B cell (primary cell): ENCODE data around the gene C21orf58. TPM values are rescaled to one million over a fixed set of nuclear protein-coding genes. Genes with fewer than 3 reads are reported as not detected.

Source experiments
- ATAC-seq: fragments of 200-7000 bp; cut with Tn5 transposase; one replicate; pipeline ENCODE4 v1.10.0; 2021; ENCODE audit warnings: low read depth, mild to moderate bottlenecking, moderate number of reproducible peaks, moderate library complexity
- CTCF ChIA-PET: fragments of 350-600 bp; sonication (Branson Sonifier 250); formaldehyde crosslinking; loops from one replicate; lab custom pipeline; 2021; ENCODE audit warnings: antibody characterized with exemption, inconsistent platforms; lab: Charles Lee
- POLR2A ChIA-PET: fragments of 350-600 bp; sonication (Branson Sonifier 250); formaldehyde crosslinking; loops from one replicate; lab custom pipeline; 2021; ENCODE audit warnings: antibody characterized with exemption; lab: Charles Lee
- DNase-seq: peaks from one replicate; pipeline ENCODE4 v3.0.0; 2013
- H2AFZ ChIP-seq: 2 replicates; pipeline ENCODE4 v1.6.1; 2012; ENCODE audit warnings: mild to moderate bottlenecking, low read depth, low read length; ENCODE audit not compliant: insufficient read depth, poor library complexity, severe bottlenecking
- H3K27ac ChIP-seq, 2 donors: 1 replicate in 1 of 2; 2 replicates in 1 of 2; pipeline ENCODE4 v1.5.1; 2012 to 2013; ENCODE audit warnings: low read length in 2 of 2, mild to moderate bottlenecking in 2 of 2, moderate library complexity in 1 of 2
- H3K27me3 ChIP-seq, 4 experiments: fragments of 200-600 bp in 1 of 4; sonication (generic) in 1 of 4; replicated peaks in 1 of 4; 1 replicate in 2 of 4; 2 replicates in 2 of 4; pipeline versions ENCODE4 v1.6.1 to v1.7.0; 2013 to 2016; ENCODE audit warnings: low read length in 3 of 4, mild to moderate bottlenecking in 2 of 4, mixed read lengths in 1 of 4, moderate library complexity in 1 of 4; ENCODE audit not compliant: insufficient read depth in 4 of 4, control insufficient read depth in 3 of 4; ENCODE audit errors: control extremely low read depth in 1 of 4
- H3K36me3 ChIP-seq, 2 experiments: replicated peaks in 1 of 2; 1 replicate in 1 of 2; 2 replicates in 1 of 2; pipeline versions ENCODE4 v1.6.1 to v1.7.1; 2013; ENCODE audit warnings: low read length in 1 of 2; ENCODE audit not compliant: insufficient read depth in 2 of 2, control insufficient read depth in 1 of 2; ENCODE audit errors: control extremely low read depth in 1 of 2, extremely low read depth in 1 of 2
- H3K4me1 ChIP-seq, 2 donors: fragments of 200-600 bp in 1 of 2; sonication (generic) in 1 of 2; 1 replicate in 1 of 2; 2 replicates in 1 of 2; pipeline versions ENCODE4 v1.5.1 to v1.6.1; 2013 to 2017; ENCODE audit warnings: low read length in 2 of 2; ENCODE audit not compliant: control insufficient read depth in 2 of 2, insufficient read depth in 2 of 2
- H3K4me2 ChIP-seq: replicated peaks from 2 replicates; pipeline ENCODE3; 2012; ENCODE audit warnings: mild to moderate bottlenecking, low read depth, low read length; ENCODE audit not compliant: poor library complexity, severe bottlenecking
- H3K4me3 ChIP-seq, 5 experiments: fragments of 200-600 bp in 1 of 5; sonication (generic) in 1 of 5; 1 replicate in 3 of 5; 2 replicates in 2 of 5; pipeline versions ENCODE4 v1.5.1 to v1.7.0; 2011 to 2016; ENCODE audit warnings: low read length in 4 of 5, mild to moderate bottlenecking in 4 of 5, low read depth in 2 of 5, control low read depth in 1 of 5, moderate library complexity in 1 of 5; ENCODE audit not compliant: insufficient read depth in 1 of 5; ENCODE audit errors: control extremely low read depth in 1 of 5, extremely low read depth in 1 of 5
- H3K79me2 ChIP-seq: fragments of 200-600 bp; sonication (generic); one replicate; pipeline ENCODE4 v1.6.0; 2016; ENCODE audit warnings: low read length; ENCODE audit not compliant: control insufficient read depth, insufficient read depth
- H3K9ac ChIP-seq: fragments of 200-600 bp; sonication (generic); 2 replicates; pipeline ENCODE4 v1.6.1; 2017; ENCODE audit warnings: mild to moderate bottlenecking, low read length, moderate library complexity
- H3K9me3 ChIP-seq, 3 donors: one replicate each; pipeline versions ENCODE4 v1.6.1 to v1.7.1; 2013; ENCODE audit warnings: low read length in 2 of 3; ENCODE audit not compliant: control insufficient read depth in 2 of 3, insufficient read depth in 1 of 3; ENCODE audit errors: control extremely low read depth in 1 of 3
- H4K20me1 ChIP-seq: 2 replicates; pipeline ENCODE4 v1.6.0; 2012; ENCODE audit warnings: mild to moderate bottlenecking, low read length; ENCODE audit not compliant: insufficient read depth, control insufficient read depth, poor library complexity, severe bottlenecking
- H3K27ac Mint-ChIP-seq: one replicate; pipeline ENCODE4 v1.8.0; 2021; ENCODE audit warnings: mixed read lengths
- H3K27me3 Mint-ChIP-seq: one replicate; pipeline ENCODE4 v1.8.0; 2021; ENCODE audit warnings: mixed read lengths
- H3K4me1 Mint-ChIP-seq: one replicate; pipeline ENCODE4 v1.8.0; 2021; ENCODE audit warnings: mixed read lengths
- H3K4me3 Mint-ChIP-seq: one replicate; pipeline ENCODE4 v1.8.0; 2021; ENCODE audit warnings: mixed read lengths
- H3K9me3 Mint-ChIP-seq: one replicate; pipeline ENCODE4 v1.8.0; 2022; ENCODE audit warnings: mixed read lengths; ENCODE audit not compliant: insufficient read depth
- EZH2 ChIP-seq: IDR thresholded peaks from 2 replicates; pipeline ENCODE4 v1.6.1; 2012; ENCODE audit warnings: borderline replicate concordance, low read depth, mild to moderate bottlenecking, moderate library complexity, low read length; ENCODE audit not compliant: insufficient read depth, poor library complexity, severe bottlenecking
- WGBS: methylation state at CpG from one replicate; pipeline ENCODE4 v1.1.5; 2013; ENCODE audit warnings: missing lambda C conversion rate; ENCODE audit not compliant: insufficient coverage; 5-methylcytosine and 5-hydroxymethylcytosine counted together
- intact Hi-C: fragments of 100-400 bp; cut with micrococcal nuclease; formaldehyde crosslinking; loops from one replicate; pipeline ENCODE4 v1.10.0; 2022
- polyA plus RNA-seq: library from polyadenylated mRNA; depleted of rRNA; stranded (reverse); fragments of >200 nt; gene quantifications from 2 replicates; pipeline ENCODE4 v1.2.3, GENCODE V29; 2012
- total RNA-seq, 2 donors: library from RNA; stranded (reverse); fragments of 120-200 nt in 1 of 2; gene quantifications; 1 replicate in 1 of 2; 2 replicates in 1 of 2; pipeline versions ENCODE4 v1.2.3 to v1.2.4, GENCODE V29; 2013 to 2022
- TF ChIP-seq, protein P1 (sequence below): fragments of 200-600 bp; IDR thresholded peaks from one replicate; pipeline ENCODE4 v1.8.0; 2022; ENCODE audit warnings: antibody characterized with exemption, mild to moderate bottlenecking

Gene C21orf58
- total and polyA plus RNA-seq, 2 donors (not counting 1 experiment from before 2014, with no cell fraction given) = 6.3 to 9.5 TPM

- no peak overlapping the region for H3K27ac Mint-ChIP-seq
- Histone ChIP-seq H3K9me3 (no peaks in the 10 kb centered on the region), H3K36me3 (peaks cover 4 to 30% of the 10 kb centered on the region in 2 experiments), H2AFZ (no peak overlapping the region), H3K4me3 (no peak overlapping the region), H3K79me2 (peaks cover 43% of the 10 kb centered on the region), H4K20me1 (no peaks in the 10 kb centered on the region), H3K4me2 (no peak overlapping the region), H3K27me3 (no peaks in the 10 kb centered on the region), H3K9ac (no peak overlapping the region), H3K4me1 (no peaks in the 10 kb centered on the region), H3K27ac (no peak overlapping the region)
- H3K4me3 Mint-ChIP-seq = no peak overlapping the region
- ChIA-PET POLR2A (no interaction called here), CTCF (interaction anchor here (0.7 kb wide), 1 partner anchor 13 kb away, joined by 3 read pairs; no protein-coding TSS in a partner anchor)
- no peak for ATAC-seq
- H3K27me3 Mint-ChIP-seq = no peaks in the 10 kb centered on the region
- WGBS = 84% methylated on average over 5 of the region's 12 CpGs
- no peaks in the 10 kb centered on the region for H3K9me3 Mint-ChIP-seq
- TF ChIP-seq, protein P1, sequence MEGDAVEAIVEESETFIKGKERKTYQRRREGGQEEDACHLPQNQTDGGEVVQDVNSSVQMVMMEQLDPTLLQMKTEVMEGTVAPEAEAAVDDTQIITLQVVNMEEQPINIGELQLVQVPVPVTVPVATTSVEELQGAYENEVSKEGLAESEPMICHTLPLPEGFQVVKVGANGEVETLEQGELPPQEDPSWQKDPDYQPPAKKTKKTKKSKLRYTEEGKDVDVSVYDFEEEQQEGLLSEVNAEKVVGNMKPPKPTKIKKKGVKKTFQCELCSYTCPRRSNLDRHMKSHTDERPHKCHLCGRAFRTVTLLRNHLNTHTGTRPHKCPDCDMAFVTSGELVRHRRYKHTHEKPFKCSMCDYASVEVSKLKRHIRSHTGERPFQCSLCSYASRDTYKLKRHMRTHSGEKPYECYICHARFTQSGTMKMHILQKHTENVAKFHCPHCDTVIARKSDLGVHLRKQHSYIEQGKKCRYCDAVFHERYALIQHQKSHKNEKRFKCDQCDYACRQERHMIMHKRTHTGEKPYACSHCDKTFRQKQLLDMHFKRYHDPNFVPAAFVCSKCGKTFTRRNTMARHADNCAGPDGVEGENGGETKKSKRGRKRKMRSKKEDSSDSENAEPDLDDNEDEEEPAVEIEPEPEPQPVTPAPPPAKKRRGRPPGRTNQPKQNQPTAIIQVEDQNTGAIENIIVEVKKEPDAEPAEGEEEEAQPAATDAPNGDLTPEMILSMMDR = no peak
- TF ChIP-seq EZH2 = no peak
- no peak for DNase-seq
- no peaks in the 10 kb centered on the region for H3K4me1 Mint-ChIP-seq
- intact Hi-C loops = no loop called here
These were observed 10.9 kb upstream of the C21orf58 start for GRCh38 chr21:46334351-46335140.

GRCh38 chr21:46329796-46330195, 6.1 kb upstream of the C21orf58 start:
- H3K4me2 ChIP-seq = no peak overlapping the region
- Mint-ChIP-seq H3K9me3 (no peaks in the 10 kb centered on the region), H3K27me3 (no peaks in the 10 kb centered on the region), H3K27ac (no peak overlapping the region), H3K4me1 (peaks cover 4% of the 10 kb centered on the region), H3K4me3 (no peak overlapping the region)
- H2AFZ ChIP-seq = no peak overlapping the region
- CTCF ChIA-PET = no interaction called here
- no peaks in the 10 kb centered on the region for H3K27me3 ChIP-seq
- peaks cover 2 to 11% of the 10 kb centered on the region in 2 experiments for H3K36me3 ChIP-seq
- WGBS = 100% methylated on average over 1 of the region's 2 CpGs
- POLR2A ChIA-PET = no interaction called here
- no peak overlapping the region for H3K9ac ChIP-seq
- TF ChIP-seq, protein P1 = no peak
- TF ChIP-seq EZH2 = no peak
- ATAC-seq (no peak), DNase-seq (no peak)
- H3K9me3 ChIP-seq = no peaks in the 10 kb centered on the region
- no peak overlapping the region for H3K27ac ChIP-seq
- intact Hi-C loops = no loop called here
- peaks cover 43% of the 10 kb centered on the region for H3K79me2 ChIP-seq
- no peaks in the 10 kb centered on the region for H4K20me1 ChIP-seq
- H3K4me3 ChIP-seq = no peak overlapping the region
- peaks cover 5% of the 10 kb centered on the region in 2 donors for H3K4me1 ChIP-seq
